GM06990 (cell line): Measurements from ENCODE around the gene ASIC2.

Source experiments
- DNase-seq: peaks from one replicate; pipeline ENCODE4 v3.0.0-alpha.2; 2011; ENCODE audit not compliant: insufficient read length; ENCODE audit errors: extremely low read depth
- H3K27me3 ChIP-seq: replicated peaks from 2 replicates; pipeline ENCODE4 v1.6.0; 2011; ENCODE audit warnings: low read length; ENCODE audit not compliant: control insufficient read depth, insufficient read depth
- H3K36me3 ChIP-seq: 2 replicates; pipeline ENCODE4 v1.5.1; 2011; ENCODE audit warnings: low read length; ENCODE audit not compliant: control insufficient read depth, insufficient read depth
- H3K4me3 ChIP-seq: replicated peaks from 2 replicates; pipeline ENCODE4 v1.5.1; 2011; ENCODE audit warnings: low read depth, mild to moderate bottlenecking, control low read depth, low read length
- CTCF ChIP-seq: IDR thresholded peaks from 2 replicates; pipeline ENCODE4 v1.5.1; 2011; ENCODE audit warnings: low read length, control low read depth, mild to moderate bottlenecking, inconsistent platforms; ENCODE audit not compliant: insufficient read depth, poor library complexity, severe bottlenecking

The ASIC2 gene

GRCh38 chr17:33242375-33243124, 50.5 kb downstream of the ASIC2 start:
- Histone ChIP-seq H3K27me3 (peaks cover under 1% of the 10 kb centered on the region), H3K36me3 (no peaks in the 10 kb centered on the region), H3K4me3 (no peak overlapping the region)
- DNase-seq, result no peak
- no peak for TF ChIP-seq CTCF

DNA sequence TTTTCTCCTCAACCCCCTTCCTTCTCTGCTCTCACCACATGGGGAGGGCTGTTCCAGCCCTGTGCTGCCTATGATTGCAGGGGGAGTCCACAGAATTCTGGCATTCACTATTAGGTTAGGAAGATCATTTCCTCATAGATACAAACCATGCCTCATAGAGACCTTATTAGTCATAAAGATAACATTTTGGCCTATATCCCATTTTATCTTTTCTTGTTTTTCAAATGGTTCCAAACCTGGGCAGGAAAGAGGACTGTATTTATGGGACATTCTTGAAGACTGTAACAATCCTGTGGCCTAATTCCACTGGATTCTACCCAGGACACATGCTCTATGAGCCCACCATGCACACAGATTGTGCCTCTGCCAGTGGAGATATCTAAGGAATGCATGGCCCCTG, 51.7 kb downstream of the ASIC2 start:
- Histone ChIP-seq H3K4me3 (no peak overlapping the region), H3K36me3 (no peaks in the 10 kb centered on the region), H3K27me3 (no peaks in the 10 kb centered on the region; the same call in 1 of the 2 replicates)
- no peak for DNase-seq
- TF ChIP-seq CTCF, result no peak

DNA sequence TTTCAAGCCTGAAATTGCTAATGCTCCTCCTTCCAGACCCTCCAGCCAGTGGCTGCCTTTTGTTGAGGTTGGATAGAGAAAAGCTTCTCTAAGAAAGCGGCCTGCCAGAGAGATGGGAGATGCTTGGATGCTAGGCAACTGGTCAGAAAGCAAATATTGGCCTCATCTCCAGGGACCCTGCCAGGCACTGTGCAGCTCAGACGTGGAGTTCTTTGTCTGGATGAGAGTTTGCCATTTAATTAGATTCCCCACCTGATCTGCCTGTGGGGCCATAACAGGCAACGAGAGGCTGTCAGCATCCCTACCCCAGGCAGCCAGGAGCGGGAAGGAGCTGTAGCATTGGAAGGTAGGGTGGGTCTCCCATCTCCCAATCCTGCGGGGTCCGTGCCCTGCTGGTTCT, 52.7 kb downstream of the ASIC2 start:
- Histone ChIP-seq H3K36me3 (no peaks in the 10 kb centered on the region), H3K27me3 (no peaks in the 10 kb centered on the region; the same call in 1 of the 2 replicates), H3K4me3 (no peak overlapping the region)
- no peak for TF ChIP-seq CTCF
- DNase-seq, result no peak

- H3K4me3 ChIP-seq, result no peak overlapping the region
Observed at GRCh38 chr17:33239702-33240101, 53.4 kb downstream of the ASIC2 start.

GRCh38 chr17:33234930-33235685, 58.0 kb downstream of the ASIC2 start:
- Histone ChIP-seq H3K4me3 (no peak overlapping the region), H3K36me3 (no peaks in the 10 kb centered on the region), H3K27me3 (no peaks in the 10 kb centered on the region; the same call in 1 of the 2 replicates)
- no peak for TF ChIP-seq CTCF
- no peak for DNase-seq

More at GRCh38 chr17:33239702-33240101, 53.4 kb downstream of the ASIC2 start:
- Histone ChIP-seq H3K27me3 (no peaks in the 10 kb centered on the region; the same call in 1 of the 2 replicates), H3K36me3 (no peaks in the 10 kb centered on the region)
- no peak for TF ChIP-seq CTCF
- no peak for DNase-seq
